DLD1 (cell line): ENCODE results near the gene MAP2K3.
"Not testable (repeated sequence)": the region's sequence is repeated elsewhere in the genome, so short reads cannot be mapped to it uniquely, and the experiment has no call there.

ENCODE experiments used
- in situ Hi-C: cut with HindIII; loops from 2 replicates; pipeline ENCODE4 v1.10.0; 2017; ENCODE audit warnings: low sequenced_read_pairs

Gene MAP2K3

DNA sequence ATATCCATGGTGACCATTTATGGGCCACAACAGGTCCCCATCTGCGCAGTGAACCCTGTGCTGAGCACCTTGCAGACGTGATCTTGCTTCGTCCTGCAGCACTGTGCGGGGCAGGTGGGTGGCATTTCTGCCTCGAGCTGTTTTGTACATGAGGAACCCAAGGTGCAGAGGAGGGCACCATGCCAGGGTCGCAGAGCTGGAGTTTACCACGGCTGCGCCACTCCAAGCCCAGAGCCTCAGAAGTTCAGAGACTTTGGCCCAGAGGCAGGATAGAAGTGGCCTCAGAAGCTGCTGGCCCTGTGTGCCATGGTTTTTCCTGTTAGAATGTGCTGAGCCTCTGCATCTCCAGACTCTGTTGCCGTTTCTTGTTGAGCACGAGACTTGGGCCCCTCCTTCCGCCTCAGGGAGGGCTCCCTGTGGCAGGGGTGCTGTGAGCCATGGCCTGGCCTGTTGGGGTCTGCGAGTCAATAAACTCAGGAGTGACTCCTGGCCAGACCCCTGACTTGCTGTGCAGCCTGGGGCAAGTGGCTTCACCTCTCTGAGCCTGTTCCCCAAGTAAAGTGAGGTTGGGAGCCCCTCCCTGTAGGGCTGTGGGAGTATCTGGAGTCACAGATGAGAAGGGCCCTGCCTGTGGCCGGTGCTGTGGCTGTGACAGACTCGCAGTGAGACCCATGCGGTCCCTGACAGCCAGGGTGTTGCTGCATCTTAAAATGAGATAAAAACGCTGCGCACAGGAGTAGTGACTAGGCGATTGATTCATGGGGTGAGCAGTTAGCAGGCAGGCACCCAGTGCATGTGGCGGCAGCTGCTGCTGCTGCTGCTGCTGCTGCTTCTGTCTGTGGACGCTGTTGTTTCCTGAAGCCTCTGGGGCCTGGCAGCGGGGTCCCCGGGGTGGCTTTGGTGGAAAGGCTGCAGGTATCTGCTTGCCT, 11.8 kb downstream of the MAP2K3 start:
- in situ Hi-C loops = no loop called here

DNA sequence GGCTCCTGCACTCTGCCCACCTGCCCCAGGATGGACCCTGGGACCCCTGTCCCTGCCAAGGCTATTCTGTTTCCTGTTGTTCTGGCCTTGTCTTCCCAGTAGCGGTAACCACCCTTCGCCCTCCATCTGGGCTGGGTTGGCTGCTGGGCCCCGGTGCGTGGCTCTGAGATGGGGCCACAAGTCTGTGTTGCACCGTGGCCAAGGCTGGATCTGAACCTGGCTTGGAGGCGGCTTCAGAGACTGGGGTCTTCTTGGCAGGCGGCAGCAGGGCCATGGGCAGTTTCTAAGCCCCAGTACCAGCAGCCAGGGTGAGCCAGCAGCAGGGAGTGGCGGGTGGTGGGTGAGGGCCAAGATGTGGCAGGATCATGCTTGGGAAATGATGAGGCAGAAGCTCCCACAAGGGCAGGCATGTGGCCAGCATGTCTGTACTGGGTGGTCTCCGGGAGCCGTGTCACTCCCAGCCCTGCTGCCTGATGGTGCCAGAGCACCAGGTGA, 12.6 kb downstream of the MAP2K3 start:
- in situ Hi-C loops = no loop called here

DNA sequence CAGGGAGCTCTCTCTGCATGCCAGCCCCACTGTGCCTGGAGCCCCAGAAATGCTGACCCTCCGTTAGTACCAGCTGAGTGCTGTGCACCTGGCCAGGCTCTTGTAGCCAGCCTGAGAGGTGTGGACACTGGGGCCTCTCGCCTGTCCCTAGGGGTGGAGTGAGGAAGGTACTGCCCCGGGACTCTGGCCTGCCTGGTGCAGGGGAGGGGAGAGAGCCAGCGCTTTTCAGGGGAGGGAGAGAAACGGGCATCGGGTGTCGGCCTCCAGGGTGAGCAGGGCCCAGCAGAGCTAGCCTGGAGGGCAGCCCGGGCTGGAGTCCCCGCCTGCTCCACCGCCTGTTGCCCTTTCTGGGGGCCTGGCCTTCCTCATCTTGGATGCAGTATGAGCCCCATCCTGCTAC, 13.1 kb downstream of the MAP2K3 start:
- in situ Hi-C loops = no loop called here

DNA sequence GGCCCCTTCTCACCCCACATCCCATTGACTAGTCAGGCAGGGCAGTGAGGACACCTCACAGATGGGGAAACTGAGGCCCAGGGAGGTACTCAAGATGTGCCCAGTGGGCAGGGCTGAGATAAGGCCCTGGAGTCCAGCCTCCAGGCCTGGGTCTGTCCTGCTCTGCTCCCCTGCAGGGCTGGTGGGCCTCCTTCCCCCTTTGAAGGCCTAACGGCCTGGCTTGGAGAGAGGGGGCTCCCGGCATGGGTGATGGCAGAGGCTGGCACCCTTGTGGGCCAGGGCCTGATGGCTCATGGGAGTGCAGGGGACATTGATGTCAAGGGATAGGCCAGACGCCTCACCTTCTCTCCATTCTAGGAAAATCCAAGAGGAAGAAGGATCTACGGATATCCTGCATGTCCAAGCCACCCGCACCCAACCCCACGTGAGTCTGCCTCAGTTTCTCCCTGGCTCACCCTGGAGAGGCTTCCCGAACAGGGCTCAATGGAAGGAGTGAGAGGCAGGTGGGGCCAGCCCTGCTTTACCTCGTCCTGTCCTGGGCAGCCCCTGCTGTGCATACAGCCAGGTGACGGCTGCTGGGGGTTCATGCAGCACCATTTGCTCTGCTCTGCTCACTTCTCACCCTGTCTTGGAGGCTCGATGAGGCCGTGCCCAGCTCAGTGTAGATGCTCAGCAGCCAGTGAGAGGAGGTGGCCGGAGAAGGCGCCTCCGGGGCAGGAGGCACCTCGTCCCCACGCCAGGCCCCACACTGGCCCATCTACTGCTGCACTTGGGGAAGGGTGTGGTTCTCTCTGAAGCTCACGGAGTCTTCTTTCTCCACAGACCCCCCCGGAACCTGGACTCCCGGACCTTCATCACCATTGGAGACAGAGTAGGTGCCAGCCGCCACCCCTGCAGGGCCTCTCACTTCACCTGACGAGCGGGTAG, 13.8 kb downstream of the MAP2K3 start:
- in situ Hi-C loops = no loop called here

DNA sequence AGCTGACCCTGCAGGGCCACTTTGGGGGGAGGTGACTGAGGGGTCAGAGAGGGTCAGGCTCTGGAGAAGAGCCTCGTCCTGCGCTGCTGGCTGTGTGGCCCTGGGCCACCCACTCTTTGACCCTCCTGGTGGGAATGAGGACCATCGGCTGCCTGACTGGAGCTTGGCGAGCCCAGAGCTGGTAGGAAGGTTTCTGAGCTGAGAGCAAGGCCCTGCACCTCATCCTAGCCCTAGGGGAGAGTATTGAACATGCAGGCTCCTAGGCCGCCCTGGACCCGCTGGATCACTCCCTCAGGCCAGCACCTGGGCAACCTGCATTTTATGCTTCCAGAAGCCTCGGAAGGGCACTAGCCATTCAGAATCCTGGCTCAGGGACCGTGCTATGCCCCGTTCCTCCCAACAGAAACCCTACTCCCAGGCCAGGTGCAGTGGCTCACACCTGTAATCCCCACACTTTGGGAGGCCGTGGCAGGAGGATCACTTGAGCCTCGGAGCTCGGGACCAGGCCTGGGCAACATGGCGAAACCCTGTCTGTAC, 14.5 kb downstream of the MAP2K3 start:
- in situ Hi-C loops = no loop called here

DNA sequence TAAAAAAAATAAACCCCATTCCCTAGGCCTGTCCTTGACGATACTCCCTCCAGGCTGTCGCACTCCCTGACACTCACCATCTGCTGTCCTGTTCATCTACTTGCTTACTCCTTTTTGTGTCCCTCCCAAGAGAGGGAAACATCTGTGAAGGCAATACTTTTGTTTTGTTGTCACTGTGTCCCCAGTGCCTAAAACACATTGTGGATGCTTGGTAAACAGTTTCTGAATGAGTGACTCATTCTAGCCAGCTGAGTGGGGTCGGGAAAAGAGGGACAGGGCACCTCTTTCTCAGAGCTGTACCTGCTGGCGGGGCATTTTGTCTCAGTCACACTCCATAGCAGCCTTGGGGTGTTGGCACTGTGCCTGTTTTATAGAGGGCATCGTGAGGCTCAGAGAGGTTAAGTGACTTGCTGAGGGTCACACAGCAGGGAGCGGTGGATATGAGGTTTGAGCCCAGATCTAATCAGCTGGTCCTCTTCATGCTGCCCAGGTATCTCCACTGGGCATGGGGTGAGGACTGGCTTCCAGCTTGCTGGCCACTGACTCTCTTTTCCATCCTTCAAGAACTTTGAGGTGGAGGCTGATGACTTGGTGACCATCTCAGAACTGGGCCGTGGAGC, 15.6 kb downstream of the MAP2K3 start:
- in situ Hi-C loops = no loop called here

DNA sequence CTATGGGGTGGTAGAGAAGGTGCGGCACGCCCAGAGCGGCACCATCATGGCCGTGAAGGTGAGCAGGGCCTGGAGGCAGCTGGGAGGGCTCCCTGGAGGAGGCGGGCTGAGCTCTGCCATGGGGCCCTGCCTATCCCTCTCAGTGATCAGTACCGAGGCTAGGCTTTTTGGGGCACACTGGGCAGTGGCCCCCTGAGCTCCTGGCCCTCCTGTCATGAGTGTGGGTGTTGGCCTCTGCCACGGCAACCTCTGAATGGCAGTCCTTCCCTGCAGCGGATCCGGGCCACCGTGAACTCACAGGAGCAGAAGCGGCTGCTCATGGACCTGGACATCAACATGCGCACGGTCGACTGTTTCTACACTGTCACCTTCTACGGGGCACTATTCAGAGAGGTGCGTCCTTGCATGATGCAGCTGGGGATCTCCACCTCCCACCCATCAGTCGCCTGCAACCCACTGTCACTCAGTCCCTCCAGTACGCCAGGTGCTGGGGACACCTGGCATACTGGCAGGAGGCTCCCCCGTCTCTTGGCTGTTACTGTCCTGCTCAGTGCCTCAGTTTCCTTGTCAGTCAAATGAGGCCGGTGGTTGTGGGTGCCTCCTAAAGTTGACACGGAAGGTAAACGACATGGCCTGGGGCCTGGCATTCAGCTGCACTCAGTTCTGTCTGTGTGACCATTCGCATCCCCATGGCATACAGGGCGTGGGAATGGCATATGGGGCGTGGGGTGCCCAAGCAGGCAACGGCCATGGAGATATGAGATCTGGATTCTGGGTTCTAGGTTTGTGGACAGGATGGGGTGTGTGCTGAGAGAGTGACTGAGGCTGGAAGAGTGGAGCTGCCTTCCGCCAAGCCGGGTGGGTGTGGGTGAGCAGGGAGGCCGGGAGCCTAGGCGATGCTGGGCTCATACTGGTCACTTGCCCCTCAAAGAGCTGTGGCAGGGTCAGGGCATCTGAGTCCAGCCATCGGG, 16.4 kb downstream of the MAP2K3 start:
- in situ Hi-C loops = no loop called here

DNA sequence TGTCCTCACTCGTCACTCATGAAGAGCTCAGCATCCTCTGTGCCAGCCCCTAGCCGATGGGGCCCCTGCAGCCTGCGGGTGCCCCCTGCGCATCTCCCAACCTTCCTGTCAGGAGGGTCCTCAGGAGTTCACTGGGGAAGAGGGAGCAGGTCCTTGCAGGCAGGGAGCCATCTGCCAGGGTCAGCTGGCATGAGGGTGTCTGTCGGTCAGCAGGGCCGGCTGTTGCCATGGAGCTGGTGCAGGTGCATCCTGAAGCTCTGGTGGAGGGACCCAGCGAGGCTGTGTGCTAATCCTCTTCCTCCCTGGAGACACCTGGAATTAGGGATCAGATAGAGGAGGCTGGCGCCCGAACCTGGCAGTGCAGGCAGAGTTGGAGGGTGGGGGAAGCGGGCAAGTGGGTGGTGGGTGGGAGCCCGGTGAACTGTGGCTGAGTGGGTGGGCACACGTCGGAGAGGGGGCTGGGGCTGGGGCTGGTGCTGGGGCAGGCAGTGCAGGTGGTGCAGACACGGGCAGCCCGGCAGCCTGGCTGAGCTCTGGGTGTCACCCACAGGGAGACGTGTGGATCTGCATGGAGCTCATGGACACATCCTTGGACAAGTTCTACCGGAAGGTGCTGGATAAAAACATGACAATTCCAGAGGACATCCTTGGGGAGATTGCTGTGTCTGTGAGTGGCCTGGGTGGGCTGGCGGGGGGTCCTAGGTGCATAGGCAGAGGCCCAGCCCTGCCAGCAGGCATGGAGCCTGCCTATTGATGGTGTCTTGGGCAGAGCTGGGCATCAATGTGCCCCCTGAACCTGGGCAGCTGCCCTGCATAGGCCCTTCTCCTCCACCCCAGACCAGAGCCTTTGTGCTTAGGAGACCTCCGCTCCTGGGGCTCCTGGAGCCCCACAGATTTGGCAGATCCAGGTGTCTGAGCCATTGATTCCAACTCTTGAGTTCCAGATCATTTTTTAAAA, 17.4 kb downstream of the MAP2K3 start:
- in situ Hi-C loops = no loop called here

DNA sequence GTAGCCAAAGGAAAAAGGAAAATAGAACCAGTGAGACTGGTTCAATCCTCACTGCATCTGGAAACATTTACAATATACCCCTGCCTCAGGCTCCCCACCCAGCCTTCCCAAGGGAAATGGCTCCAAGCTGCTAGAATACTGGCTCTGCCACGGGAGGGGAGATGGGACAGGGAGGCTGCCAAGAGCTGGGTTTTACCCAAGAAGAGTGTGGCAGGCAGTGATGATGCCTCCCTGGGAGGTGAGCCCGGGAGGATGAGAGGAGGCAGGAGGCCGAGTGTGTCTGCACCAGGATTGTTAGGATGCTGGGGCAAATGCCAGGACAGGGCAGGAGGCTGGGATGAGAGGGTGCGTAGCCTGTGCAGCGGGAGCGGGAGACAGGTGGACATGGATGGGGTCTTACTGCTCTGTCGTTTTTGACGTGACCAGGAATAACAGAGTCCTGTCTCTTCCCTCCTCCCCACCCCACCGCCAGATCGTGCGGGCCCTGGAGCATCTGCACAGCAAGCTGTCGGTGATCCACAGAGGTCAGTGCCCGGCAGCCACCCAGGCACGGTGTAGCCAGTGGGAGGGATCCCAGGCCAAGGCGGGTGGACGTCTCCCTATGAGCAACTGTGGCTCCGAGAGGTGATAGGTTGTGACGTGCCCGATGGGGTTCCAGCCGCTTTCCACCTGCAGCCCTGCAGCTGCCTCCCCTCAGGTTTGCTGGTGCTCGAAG, 18.4 kb downstream of the MAP2K3 start:
- in situ Hi-C loops = no loop called here

DNA sequence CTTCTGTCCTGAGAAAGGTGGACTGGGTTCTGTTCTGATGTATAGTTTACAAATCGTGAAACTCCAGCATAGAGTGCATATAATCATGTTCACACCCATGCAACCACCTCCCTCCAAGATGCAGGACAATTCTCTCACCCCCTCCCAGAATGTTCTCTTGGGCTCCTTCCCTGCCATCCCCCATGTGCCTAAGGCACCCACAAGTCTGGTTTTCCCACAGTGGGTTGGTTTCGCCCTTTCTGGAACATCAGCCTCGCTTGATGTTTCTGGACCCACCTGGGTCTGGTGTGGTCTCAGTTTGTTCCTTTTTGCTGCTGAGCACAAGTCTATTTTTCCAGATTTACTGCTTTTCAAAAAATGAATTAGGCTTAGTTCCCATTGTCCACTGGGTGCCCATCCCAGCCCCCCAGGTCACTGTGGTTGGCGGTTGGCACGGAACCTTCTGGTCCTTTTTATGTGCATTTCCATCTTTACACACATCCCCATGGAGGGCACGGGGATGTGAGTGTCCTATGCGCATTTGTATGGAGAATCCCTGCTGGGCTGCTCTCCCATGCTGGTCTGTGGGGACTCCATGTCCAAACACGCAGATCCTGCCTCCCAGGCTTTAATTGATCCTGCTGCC, 19.0 kb downstream of the MAP2K3 start:
- in situ Hi-C loops = no loop called here

DNA sequence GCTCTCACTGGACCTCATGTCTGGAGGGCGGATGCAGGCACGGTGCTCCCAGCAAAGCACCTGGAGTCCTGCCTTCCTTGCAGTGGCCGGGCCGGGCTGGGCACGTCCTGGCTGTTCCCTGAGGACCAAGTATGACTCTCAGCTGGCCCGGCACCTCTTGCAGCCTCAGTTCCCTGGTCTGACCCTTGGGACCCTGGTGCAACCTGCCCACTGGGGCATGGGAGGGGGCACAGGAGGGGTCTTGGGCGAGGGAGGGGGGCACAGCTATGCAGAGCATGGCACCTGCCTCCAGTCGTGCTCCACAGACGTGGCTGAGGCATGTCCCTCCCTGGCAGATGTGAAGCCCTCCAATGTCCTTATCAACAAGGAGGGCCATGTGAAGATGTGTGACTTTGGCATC, 19.6 kb downstream of the MAP2K3 start:
- in situ Hi-C loops = no loop called here

DNA sequence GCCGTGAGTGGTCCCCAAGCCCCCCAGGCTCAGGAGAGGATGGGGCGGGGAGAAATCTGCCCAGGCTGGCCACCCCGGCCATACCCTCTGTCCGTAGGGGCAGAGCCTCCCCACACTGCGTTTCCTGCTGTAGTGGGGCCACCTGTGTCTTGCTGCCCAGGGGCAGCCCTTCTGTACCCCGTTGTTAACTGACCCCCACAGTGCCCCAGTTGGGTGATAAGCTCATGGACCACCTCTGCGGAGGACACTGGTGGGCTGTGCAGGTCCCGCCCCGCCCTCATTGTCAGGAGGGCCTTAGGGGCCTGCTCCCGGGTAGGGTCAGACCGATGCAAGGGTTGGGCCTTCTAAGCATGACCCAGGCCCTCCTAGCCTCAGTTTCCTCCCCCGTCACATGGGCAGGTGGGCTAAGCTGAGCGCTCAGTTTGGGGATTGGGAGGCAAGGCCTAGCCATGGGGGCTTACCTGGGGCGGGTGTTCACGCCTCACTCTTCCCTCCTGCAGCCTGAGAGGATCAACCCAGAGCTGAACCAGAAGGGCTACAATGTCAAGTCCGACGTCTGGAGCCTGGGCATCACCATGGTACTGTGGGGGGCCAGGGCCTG, 20.1 kb downstream of the MAP2K3 start:
- in situ Hi-C loops = not testable (repeated sequence)

DNA sequence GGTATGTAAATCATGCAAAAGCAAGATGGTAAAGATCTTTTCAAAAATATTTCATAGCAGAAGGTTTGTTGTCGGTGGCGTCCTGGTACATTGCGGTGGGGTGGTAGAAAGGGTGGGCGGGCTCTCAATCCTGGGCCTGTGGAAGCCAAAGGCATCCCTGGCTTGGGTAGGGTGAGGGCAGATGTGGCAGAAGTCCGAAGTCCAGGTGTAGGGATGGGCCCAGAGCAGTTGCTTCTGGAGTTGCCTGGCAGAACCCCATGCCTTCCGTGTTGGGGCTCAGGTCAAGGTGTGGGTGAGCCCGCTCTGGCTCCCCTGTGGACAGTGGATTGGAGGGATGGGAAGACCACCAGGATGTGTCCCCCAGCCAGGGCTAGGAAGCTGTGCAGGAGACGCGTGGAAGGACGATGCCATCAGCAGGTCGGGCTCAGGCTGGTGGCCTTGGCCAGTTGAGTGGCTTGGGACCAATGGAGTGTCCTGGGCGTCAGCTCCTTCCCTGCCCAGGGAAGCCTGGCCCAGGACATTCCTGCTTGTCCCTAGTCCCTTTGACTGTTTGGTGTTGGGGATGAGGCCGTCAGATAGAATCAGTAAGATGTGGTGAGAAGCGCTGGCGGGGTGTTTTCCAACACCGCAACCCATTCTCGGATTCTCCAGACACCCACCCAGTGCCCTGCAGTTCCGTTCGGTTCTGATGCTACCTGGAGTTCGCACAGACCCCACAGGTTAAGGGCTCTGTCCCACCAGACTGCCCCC, 21.1 kb downstream of the MAP2K3 start:
- in situ Hi-C loops = not testable (repeated sequence)

DNA sequence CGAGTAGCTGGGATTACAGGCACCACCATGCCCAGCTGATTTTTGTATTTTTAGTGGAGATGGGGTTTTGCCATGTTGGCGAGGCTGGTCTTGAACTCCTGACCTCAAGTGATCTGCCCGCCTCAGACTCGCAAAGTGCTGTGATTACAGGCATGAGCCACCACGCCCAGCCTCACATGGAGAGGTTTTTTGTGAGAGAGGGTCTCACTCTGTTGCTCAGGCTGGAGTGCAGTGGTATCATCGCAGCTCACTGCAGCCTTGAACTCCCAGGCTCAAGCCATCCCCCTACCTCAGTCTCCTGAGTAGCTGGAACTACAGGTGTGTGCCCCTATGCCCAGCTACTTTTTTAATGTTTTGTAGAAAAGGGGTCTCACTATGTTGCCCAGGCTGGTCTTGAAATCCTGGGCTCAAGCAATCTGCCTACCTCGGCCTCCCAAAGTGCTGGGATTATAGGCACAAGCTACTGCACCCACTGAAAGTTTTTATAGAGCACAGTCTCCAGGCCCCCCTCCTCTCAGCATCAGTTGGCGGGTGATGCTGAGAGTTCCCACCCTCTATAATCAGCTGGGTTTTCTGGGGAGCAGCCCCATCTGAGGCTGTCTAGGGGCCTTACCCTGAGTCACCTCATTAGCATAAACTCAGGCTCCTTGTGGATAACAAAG, 22.2 kb downstream of the MAP2K3 start:
- in situ Hi-C loops = not testable (repeated sequence)

DNA sequence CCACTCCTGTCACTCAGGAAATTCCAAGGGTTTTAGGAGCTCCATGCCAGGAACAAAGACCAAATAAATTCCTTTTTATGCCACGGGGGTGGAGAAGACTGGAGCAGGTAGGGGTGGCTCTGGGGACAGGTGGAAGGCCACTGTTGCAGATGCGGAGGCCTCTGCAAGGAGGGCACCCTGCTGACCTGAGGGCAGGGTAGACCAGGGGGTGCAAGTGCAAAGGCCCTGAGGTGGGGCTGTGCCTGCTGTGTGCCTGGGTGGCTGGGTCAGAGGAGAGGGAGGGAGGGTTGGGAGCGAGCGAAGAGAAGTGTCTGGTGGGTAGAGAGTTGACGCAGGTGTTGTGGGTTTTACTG, 22.7 kb downstream of the MAP2K3 start:
- in situ Hi-C loops = not testable (repeated sequence)

DNA sequence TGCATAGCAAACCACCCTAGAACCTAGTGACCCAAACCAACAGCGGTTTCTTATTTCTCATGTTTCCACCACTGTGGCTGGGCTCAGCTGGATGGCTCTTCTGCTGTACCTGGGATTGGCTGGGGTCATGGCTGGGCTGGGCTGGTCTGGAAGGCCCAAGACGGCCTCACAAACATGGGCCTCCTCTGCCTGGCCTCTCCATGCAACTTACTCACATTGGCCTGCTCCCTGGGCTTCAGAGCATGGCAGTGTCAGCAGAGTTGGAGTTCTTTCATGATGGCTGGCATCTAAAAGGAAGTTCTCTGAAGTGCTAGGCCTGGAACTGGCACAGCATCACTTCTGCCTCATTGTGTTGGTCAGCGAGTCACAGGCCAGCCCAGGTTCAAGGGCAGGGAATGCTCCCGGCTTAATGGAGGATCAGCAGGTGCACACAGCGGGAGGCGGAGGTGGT, 24.4 kb downstream of the MAP2K3 start:
- in situ Hi-C loops = not testable (repeated sequence)
